ENCODE data around the gene CDK18. TPM values are rescaled to one million over a fixed set of nuclear protein-coding genes. Genes with fewer than 3 reads are reported as not detected.
A peak's percentile ranks its signal among the peaks of the same experiment; 100 is the strongest.

Gene CDK18
- polyA plus RNA-seq, 1 donor: 52.6 TPM

DNA sequence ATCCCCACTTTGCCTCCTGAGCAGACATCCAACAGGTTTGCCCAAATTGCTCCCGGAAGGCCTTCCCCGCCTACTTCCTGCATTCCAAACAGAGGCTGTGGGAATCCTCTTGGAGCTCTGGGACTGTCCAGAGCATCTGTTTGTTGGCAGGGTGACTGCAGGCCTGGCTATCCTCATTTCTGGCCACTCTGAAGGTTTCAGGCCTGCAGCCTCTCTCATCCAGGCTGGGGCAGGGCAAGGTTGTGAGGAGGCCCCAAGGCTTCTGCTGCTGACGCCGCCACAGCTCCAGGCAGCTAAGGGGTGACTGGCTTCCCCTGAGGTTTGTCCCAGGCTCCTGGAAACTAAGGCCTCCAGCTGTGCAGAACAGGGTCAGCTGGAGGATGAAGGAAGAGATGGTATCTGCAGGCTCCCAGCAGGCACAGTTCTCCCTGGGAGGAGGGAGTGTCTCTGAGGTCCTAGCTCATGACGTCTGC, 11.3 kb downstream of the CDK18 start:
- H3K4me1 ChIP-seq (ENCODE audit: control insufficient read depth, insufficient read depth, low read length): peaks cover 15% of the 10 kb centered on the region
- H3K36me3 ChIP-seq (ENCODE audit: control insufficient read depth, insufficient read depth, low read length): peaks cover 3% of the 10 kb centered on the region
- no CpG with 5 or more reads among the region's 5 CpGs for WGBS (ENCODE audit: insufficient coverage, low lambda C conversion rate)
- DNase-seq: no peak
- peak overlapping the region; percentile 1 for H3K27ac ChIP-seq (ENCODE audit: low read length)
- H3K9me3 ChIP-seq (ENCODE audit: control insufficient read depth, low read depth, low read length): no peaks in the 10 kb centered on the region
- H3K27me3 ChIP-seq (ENCODE audit: control insufficient read depth, insufficient read depth, low read length): no peaks in the 10 kb centered on the region
- no peak overlapping the region for H3K4me3 ChIP-seq (ENCODE audit: low read length)

- H3K4me3 ChIP-seq (ENCODE audit: low read length): no peak overlapping the region
- H3K27me3 ChIP-seq (ENCODE audit: control insufficient read depth, insufficient read depth, low read length): no peaks in the 10 kb centered on the region
- H3K27ac ChIP-seq (ENCODE audit: low read length): peak overlapping the region; percentile 1
- H3K36me3 ChIP-seq (ENCODE audit: control insufficient read depth, insufficient read depth, low read length): peaks cover 3% of the 10 kb centered on the region
- peaks cover 15% of the 10 kb centered on the region for H3K4me1 ChIP-seq (ENCODE audit: control insufficient read depth, insufficient read depth, low read length)
- DNase-seq: no peak
- WGBS (ENCODE audit: insufficient coverage, low lambda C conversion rate): no CpG with 5 or more reads among the region's 4 CpGs
- H3K9me3 ChIP-seq (ENCODE audit: control insufficient read depth, low read depth, low read length): no peaks in the 10 kb centered on the region
Measured at GRCh38 chr1:205516362-205516761, 11.9 kb downstream of the CDK18 start.

DNA sequence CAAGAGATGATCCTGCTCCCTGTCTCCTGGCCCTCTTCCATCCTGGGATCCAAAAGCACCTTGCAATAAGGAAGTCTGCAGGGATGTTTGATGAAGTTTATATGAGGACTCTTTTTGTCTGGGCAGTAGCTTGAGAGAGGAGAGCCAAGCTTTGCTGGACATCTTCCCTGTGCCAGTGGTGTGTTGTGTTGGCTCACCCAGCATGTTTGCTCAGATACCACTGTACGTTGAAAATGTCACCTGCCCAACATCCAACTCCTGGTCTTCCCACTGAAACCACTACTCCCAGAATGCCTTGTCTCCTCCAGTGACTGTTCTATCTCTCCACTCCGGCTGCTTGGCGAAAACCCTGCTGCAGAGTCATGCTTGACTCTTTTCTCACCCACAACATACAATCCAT, 12.8 kb downstream of the CDK18 start:
- Histone ChIP-seq H3K4me1 (ENCODE audit: control insufficient read depth, insufficient read depth, low read length) (peaks cover 15% of the 10 kb centered on the region), H3K4me3 (ENCODE audit: low read length) (no peak overlapping the region), H3K27me3 (ENCODE audit: control insufficient read depth, insufficient read depth, low read length) (no peaks in the 10 kb centered on the region), H3K27ac (ENCODE audit: low read length) (no peak overlapping the region), H3K36me3 (ENCODE audit: control insufficient read depth, insufficient read depth, low read length) (peaks cover 3% of the 10 kb centered on the region), H3K9me3 (ENCODE audit: control insufficient read depth, low read depth, low read length) (no peaks in the 10 kb centered on the region)
- no CpG with 5 or more reads among the region's 3 CpGs for WGBS (ENCODE audit: insufficient coverage, low lambda C conversion rate)
- DNase-seq: no peak

DNA sequence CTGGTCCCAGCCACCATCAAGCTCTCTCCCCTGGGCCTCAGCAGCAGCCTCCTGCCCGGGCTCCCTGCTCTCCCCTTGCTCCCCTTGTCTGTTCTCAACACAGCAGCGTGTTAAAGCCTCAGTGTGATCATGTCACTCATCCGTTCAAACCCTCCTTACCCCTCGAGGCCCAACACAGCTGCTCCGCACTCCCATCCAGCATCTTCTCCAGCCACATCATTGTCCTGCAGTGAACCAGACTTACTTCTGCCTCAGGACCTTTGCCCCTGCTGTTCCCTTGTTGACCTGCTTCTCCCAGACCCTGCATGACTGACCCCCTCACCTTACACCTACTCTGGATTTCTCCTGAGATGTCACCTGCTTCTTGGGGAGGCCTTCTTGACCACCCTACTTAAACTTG, 13.3 kb downstream of the CDK18 start:
- Histone ChIP-seq H3K36me3 (ENCODE audit: control insufficient read depth, insufficient read depth, low read length) (peaks cover 3% of the 10 kb centered on the region), H3K27me3 (ENCODE audit: control insufficient read depth, insufficient read depth, low read length) (no peaks in the 10 kb centered on the region), H3K27ac (ENCODE audit: low read length) (no peak overlapping the region), H3K9me3 (ENCODE audit: control insufficient read depth, low read depth, low read length) (no peaks in the 10 kb centered on the region), H3K4me3 (ENCODE audit: low read length) (no peak overlapping the region), H3K4me1 (ENCODE audit: control insufficient read depth, insufficient read depth, low read length) (peaks cover 15% of the 10 kb centered on the region)
- WGBS (ENCODE audit: insufficient coverage, low lambda C conversion rate): no CpG with 5 or more reads among the region's 5 CpGs
- no peak for DNase-seq

- H3K27ac ChIP-seq (ENCODE audit: low read length): no peak overlapping the region
- no peaks in the 10 kb centered on the region for H3K27me3 ChIP-seq (ENCODE audit: control insufficient read depth, insufficient read depth, low read length)
- no CpG with 5 or more reads among the region's 8 CpGs for WGBS (ENCODE audit: insufficient coverage, low lambda C conversion rate)
- H3K9me3 ChIP-seq (ENCODE audit: control insufficient read depth, low read depth, low read length): no peaks in the 10 kb centered on the region
- H3K4me1 ChIP-seq (ENCODE audit: control insufficient read depth, insufficient read depth, low read length): peaks cover 15% of the 10 kb centered on the region
- no peak for DNase-seq
- H3K4me3 ChIP-seq (ENCODE audit: low read length): no peak overlapping the region
- peaks cover 4% of the 10 kb centered on the region for H3K36me3 ChIP-seq (ENCODE audit: control insufficient read depth, insufficient read depth, low read length)
Measured at GRCh38 chr1:205518661-205519540, 14.4 kb downstream of the CDK18 start.

DNA sequence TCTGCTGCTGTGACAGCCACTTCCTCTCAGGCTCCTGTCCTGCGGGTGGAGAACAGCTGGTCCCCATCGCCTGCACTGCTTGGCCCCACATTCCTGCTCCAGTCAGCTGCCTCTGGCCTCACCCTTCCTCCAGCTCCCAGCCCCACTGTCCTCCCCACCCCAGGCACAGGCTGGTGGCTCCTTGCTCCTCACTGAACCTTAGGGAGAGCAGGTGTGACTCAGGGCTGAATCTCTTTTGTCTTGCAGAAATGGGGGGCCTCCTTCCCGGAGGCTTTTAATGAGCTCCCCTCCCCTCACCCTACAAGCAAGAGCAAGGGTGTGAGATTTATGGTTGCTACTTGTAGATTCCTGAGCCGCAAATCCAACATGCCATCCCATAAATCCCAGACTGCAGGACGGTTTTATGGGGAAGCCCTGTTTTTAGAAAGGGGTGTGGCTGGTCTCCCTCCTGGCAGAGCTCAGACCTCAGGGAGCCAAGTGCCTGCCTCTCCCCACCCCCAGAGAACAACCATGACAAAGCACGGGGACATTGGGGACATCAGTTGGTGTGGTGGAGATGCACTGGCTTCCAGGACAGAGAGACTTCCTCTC, 15.2 kb downstream of the CDK18 start:
- no peaks in the 10 kb centered on the region for H3K9me3 ChIP-seq (ENCODE audit: control insufficient read depth, low read depth, low read length)
- no peak for DNase-seq
- no peak overlapping the region for H3K4me3 ChIP-seq (ENCODE audit: low read length)
- WGBS (ENCODE audit: insufficient coverage, low lambda C conversion rate): no CpG with 5 or more reads among the region's 6 CpGs
- H3K4me1 ChIP-seq (ENCODE audit: control insufficient read depth, insufficient read depth, low read length): peaks cover 15% of the 10 kb centered on the region
- H3K27me3 ChIP-seq (ENCODE audit: control insufficient read depth, insufficient read depth, low read length): no peaks in the 10 kb centered on the region
- H3K27ac ChIP-seq (ENCODE audit: low read length): no peak overlapping the region
- peaks cover 9% of the 10 kb centered on the region for H3K36me3 ChIP-seq (ENCODE audit: control insufficient read depth, insufficient read depth, low read length)

DNA sequence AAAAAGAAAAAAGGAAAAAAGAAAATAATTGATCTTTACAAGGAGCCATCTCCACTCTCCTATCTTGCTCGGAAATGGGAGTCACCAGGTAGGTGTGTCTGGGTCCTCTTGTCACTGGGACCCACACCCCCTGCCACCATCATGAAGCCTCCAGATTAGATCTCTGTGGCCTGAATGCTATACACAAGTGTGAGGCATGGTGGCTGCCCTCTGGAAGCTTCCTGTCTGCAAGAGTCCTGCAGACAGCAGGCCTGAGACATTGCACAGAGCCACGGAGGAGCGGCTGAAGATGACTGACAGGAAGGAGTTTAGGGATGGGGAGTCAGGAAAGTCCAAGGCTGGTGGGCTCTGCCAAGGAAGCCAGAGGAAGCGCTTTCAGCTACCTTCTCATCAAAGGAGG, 16.2 kb downstream of the CDK18 start:
- no peaks in the 10 kb centered on the region for H3K9me3 ChIP-seq (ENCODE audit: control insufficient read depth, low read depth, low read length)
- H3K4me1 ChIP-seq (ENCODE audit: control insufficient read depth, insufficient read depth, low read length): peaks cover 15% of the 10 kb centered on the region
- no peak overlapping the region for H3K27ac ChIP-seq (ENCODE audit: low read length)
- WGBS (ENCODE audit: insufficient coverage, low lambda C conversion rate): no CpG with 5 or more reads among the region's 4 CpGs
- no peak for DNase-seq
- H3K27me3 ChIP-seq (ENCODE audit: control insufficient read depth, insufficient read depth, low read length): no peaks in the 10 kb centered on the region
- H3K4me3 ChIP-seq (ENCODE audit: low read length): no peak overlapping the region
- peaks cover 19% of the 10 kb centered on the region for H3K36me3 ChIP-seq (ENCODE audit: control insufficient read depth, insufficient read depth, low read length)

GRCh38 chr1:205521686-205522085, 17.2 kb downstream of the CDK18 start:
- H3K27me3 ChIP-seq (ENCODE audit: control insufficient read depth, insufficient read depth, low read length): no peaks in the 10 kb centered on the region
- no peak overlapping the region for H3K4me3 ChIP-seq (ENCODE audit: low read length)
- DNase-seq: no peak
- no peaks in the 10 kb centered on the region for H3K9me3 ChIP-seq (ENCODE audit: control insufficient read depth, low read depth, low read length)
- H3K4me1 ChIP-seq (ENCODE audit: control insufficient read depth, insufficient read depth, low read length): peaks cover 15% of the 10 kb centered on the region
- H3K36me3 ChIP-seq (ENCODE audit: control insufficient read depth, insufficient read depth, low read length): peaks cover 26% of the 10 kb centered on the region
- WGBS (ENCODE audit: insufficient coverage, low lambda C conversion rate): 100% methylated on average over 1 of the region's 7 CpGs
- H3K27ac ChIP-seq (ENCODE audit: low read length): no peak overlapping the region

GRCh38 chr1:205522692-205523091, 18.2 kb downstream of the CDK18 start:
- H3K27ac ChIP-seq (ENCODE audit: low read length): no peak overlapping the region
- no peaks in the 10 kb centered on the region for H3K27me3 ChIP-seq (ENCODE audit: control insufficient read depth, insufficient read depth, low read length)
- DNase-seq: no peak
- no peak overlapping the region for H3K4me3 ChIP-seq (ENCODE audit: low read length)
- peaks cover 15% of the 10 kb centered on the region for H3K4me1 ChIP-seq (ENCODE audit: control insufficient read depth, insufficient read depth, low read length)
- no CpG with 5 or more reads among the region's 5 CpGs for WGBS (ENCODE audit: insufficient coverage, low lambda C conversion rate)
- H3K9me3 ChIP-seq (ENCODE audit: control insufficient read depth, low read depth, low read length): no peaks in the 10 kb centered on the region
- peaks cover 30% of the 10 kb centered on the region for H3K36me3 ChIP-seq (ENCODE audit: control insufficient read depth, insufficient read depth, low read length)

- Histone ChIP-seq H3K27me3 (ENCODE audit: control insufficient read depth, insufficient read depth, low read length) (no peaks in the 10 kb centered on the region), H3K36me3 (ENCODE audit: control insufficient read depth, insufficient read depth, low read length) (peaks cover 34% of the 10 kb centered on the region), H3K9me3 (ENCODE audit: control insufficient read depth, low read depth, low read length) (no peaks in the 10 kb centered on the region), H3K27ac (ENCODE audit: low read length) (no peak overlapping the region), H3K4me3 (ENCODE audit: low read length) (no peak overlapping the region), H3K4me1 (ENCODE audit: control insufficient read depth, insufficient read depth, low read length) (peaks cover 14% of the 10 kb centered on the region)
- no peak for DNase-seq
- no CpG with 5 or more reads among the region's 16 CpGs for WGBS (ENCODE audit: insufficient coverage, low lambda C conversion rate)
Measured at GRCh38 chr1:205523261-205523890, 18.9 kb downstream of the CDK18 start.
